GM19193 (cell line): ENCODE data around the gene CDCA4.

Experiments
- POLR2A ChIP-seq: IDR thresholded peaks from 4 replicates; pipeline ENCODE4 v1.6.1; 2011; ENCODE audit not compliant: insufficient read depth, insufficient read length; ENCODE audit errors: extremely low read depth

Gene CDCA4

DNA sequence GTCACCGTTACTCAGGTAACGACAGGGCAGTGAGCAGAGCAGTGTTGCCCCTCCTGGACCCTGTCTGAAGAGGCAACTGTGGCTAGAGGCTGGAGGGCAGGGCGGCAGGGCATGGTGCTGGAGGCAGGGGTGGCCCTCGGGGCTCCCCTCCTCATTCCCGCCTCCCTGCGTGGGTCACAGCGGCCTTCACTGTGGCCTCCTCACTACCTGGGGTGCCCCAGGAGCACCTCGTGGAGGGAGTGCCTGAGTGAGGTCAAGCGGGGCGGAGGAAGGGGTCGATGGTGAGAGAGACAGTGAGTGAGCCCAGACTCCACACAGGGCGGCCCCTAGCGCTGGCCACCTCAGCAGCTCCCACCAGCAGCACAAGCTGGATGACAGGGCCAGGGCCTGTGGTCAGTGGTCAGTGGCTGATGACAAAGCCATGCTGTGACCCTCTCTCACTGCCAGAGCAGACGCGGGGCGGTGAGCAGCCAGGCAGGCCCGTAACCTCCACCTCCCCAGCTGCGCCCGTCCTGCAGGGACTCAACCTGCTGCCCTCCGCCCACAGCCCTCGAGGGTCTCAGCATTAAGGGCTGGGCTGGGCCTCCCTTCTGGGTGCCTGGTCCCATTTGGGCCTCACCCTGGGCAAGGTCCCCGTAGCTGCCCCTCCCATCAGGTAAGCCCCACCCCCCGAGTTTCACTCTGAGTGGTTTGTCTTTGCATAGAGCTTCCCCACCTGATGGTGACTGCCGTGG is 26.6 kb upstream of the CDCA4 start:
- peak; percentile 6 for TF ChIP-seq POLR2A

DNA sequence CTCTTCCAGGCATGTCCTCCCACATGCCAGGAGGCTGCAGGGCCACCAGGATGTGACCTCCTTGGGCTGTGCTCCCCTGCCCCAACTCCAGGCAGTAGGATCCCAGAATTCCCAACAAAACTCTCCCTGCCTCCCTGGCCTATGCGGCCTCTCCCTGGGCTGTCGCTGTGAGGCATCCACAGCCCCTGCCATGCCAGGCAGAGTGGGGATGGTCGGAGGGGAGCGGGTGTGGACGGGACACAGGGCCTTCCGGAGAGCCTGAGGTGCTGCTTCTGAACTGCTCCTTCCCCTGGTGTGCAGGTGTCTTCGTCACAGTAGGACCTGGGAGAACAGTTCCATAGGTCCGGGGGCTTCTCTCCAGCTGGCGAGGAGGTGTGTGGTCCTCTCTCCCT is 26.0 kb upstream of the CDCA4 start:
- no peak for TF ChIP-seq POLR2A

DNA sequence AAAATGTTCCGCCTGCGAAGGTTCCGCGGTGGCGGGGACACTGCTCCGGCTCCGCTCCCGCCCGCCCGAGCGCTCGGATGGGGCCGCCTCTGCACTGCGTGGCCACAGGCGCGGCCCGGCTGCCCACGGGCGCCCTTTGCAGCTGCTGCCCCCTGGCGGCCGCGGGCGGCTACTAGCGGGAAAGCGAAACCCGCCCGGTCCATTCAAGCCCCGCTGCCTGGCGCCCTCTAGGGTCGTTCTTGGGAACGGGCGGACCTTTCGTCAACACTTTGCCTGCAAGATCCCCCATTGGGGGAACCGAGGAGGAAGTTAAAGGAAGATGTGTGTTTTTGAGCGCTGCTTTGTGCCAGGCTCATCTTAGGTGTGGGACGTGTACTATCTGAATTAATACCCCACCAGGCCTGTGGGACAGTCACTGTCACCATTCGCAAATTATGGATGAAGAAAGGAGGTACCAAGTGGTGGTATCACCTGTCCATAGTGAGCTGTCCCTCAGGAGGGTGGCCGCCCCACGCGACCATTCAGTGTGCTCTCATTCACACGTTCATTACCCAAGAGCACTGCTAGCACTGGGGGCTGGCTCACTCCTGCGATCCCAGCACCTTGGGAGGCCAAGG is 24.9 kb upstream of the CDCA4 start:
- peak; percentile 49 for TF ChIP-seq POLR2A

DNA sequence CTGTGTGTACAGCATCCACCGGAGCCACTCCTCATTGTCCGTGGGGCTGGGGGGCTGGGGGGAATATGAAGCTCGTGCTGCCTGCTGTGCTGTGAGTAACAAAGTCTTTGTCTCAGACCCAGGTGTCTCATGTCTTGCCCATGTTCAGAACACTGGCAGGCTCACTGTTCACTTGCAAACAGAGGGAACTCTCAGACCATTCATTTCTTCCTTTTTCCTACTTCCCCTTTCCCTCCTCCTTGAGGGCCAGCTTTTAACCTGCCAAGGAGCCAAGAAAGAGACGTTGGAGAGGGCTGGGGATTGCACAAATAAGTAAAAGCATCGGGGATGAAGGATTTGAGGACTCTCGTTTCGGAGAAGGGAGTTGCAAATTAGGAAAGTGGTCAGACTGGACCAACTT is 22.8 kb upstream of the CDCA4 start:
- no peak for TF ChIP-seq POLR2A

DNA sequence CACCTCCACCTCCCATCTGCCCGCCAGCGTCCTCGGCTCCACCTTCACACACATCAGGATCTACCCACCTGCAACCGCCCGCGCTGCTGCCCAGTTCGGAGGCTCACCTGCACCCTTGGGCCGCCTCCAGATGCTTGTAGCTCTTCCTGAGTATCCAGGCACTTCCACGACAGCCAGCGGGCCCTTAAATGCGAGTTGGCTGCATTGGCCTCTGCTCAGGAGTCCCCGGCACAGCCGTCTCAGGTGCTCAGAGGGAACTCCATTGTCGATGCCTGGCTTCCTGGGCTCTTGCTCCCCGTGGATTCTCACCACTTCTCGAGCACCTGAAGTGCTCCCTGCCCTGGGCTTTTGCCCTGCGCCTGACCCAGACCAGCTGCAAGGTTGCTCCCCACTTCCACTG is 21.9 kb upstream of the CDCA4 start:
- TF ChIP-seq POLR2A: no peak

DNA sequence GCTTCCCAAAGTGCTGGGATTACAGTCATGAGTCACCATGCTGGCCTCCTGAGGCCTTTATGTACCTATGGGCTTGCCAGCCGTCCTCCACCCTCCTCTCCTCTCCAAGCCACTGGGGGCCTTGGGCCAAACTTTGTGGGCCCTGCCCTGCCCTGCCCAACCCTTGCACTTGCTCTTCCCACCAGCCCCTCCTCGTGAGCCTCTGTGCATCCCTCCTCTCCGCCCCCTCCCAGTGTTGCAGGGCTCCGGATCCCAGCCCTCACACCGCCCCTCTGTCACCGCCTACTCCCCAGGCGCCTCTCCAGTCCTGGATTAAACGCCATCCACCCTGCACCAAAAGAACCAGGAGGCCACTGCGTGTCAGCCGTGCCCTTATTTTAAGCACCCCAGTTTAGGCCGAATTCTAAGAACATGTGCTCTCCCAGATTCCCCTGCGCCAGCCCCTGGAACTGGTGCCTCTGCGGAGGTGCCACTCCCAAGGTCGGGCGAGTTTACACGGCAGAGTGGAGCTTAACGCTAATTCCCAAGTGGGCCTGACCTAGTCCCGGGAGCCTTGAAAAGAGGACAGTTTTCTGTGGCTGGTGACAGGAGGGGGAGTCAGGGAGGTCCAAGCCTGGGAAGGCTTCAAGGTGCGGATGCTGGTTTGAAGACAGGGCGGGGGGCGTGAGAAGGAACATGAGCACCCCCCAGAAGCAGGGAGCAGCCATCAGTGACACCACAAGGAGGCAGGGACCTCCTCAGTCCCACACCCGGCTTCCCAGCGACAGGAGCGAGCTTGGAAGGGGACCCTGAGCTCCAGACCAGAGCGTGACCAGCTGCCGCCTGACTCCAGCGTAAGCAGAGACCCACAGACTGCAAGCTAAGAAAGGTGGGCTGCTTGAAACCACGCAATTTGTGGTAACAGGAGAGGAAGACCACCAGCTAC is 21.2 kb upstream of the CDCA4 start:
- TF ChIP-seq POLR2A: no peak

DNA sequence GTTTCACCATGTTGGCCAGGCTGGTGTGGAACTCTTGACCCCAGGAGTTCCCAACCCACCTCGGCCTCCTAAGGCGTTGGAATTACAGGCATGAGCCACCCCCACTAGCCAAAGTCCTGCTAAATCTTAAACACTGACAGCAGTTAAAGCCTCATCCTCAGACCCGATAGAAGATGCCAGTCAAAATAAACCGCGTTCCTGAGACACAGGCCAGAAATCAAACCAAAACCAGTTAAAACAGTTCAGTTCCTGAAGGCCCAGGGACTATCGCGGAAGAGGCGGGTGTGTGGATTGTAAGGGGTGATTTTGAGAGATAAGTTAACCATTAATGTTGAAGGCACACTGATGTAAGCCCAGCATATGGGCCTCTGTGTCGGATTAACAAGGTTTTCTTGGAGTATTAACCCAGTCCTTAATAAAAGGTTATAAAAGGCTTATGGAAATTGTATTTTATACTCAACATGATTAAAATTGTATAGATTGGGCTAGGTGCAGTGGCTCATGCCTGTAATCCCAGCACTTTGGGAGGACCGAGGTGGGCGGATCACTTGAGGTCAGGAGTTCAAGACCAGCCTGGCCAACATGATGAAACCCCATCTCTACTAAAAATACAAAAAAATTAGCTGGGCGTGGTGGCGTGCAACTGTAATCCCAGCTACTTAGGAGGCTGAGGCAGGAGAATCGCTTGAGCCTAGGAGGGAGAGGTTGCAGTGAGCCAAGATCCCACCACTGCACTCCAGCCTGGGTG is 18.7 kb upstream of the CDCA4 start:
- no peak for TF ChIP-seq POLR2A

DNA sequence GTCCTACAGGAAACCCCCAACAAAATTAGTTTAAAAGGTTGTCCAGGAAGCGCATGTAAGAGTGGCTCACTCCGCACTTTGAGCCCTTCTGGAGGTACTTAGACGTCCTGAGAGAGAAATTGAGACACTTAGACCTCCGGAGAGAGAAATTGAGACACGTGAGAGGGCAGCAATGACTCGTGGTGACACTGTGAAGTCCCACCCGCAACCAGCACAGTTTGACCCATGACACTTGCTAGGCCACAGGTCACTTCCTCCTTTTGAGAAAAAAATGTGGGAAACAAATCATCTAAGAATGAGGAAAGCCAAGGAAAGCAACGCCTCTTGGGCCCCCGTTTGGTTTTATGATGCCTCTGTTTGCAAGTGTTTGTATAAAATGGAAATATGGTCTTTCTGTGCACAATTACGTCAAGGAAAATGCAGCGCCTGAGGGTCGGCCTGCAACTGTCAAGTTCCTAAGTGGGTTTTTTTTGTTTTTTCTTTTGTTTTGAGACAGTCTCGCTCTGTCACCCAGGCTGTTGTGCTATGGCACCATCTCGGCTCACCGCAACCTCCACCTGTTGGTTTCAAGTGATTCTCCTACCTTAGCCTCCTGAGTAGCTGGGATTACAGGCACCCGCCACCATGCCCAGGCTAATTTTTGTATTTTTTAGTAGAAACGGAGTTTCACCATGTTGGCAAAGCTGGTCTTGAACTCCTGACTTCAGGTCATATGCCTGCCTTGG is 13.6 kb upstream of the CDCA4 start:
- no peak for TF ChIP-seq POLR2A

DNA sequence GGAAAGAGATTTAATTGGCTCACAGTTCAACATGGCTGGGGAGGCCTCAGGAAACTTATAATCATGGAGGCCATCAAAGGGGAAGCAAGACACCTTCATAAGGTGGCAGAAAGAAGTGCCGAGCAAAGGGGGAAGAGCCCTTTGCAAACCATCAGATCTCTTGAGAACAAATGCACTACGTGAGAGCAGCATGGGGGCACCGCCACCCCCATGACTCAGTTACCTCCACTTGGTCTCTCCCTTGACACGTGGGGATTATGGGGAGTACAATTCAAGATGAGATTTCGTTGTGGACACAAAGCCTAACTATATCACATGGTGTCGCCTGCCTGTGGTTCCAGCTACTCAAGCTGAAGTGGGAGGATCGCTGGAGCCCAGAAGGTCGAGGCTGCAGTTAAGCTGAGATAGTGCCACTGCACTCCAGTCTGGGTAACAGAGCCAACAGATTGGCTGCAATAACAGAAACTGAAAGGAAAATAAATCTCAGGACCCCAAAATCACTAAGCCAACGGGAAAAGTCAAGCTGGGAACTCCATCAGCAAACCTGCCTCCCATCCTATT is 10.0 kb upstream of the CDCA4 start:
- no peak for TF ChIP-seq POLR2A

DNA sequence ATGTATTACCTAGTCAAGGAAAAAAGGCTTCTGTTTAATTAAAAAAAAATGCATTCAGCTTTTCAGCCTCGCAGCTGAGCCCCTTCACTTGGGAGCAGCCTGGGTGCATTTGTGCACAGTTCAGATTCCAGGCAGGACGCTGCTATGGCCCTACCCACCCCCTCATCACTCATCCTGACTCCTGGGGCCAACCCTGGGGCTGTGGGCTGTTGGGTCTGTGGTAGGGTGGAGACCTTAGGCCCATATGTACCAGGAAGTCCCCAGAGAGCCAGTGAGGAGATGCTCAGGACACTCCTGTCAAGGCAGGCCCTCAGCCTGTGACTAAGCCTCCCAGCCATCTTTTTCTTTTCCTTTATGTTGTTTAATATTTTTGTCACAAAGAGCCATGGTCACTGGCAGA is 9.3 kb upstream of the CDCA4 start:
- no peak for TF ChIP-seq POLR2A

DNA sequence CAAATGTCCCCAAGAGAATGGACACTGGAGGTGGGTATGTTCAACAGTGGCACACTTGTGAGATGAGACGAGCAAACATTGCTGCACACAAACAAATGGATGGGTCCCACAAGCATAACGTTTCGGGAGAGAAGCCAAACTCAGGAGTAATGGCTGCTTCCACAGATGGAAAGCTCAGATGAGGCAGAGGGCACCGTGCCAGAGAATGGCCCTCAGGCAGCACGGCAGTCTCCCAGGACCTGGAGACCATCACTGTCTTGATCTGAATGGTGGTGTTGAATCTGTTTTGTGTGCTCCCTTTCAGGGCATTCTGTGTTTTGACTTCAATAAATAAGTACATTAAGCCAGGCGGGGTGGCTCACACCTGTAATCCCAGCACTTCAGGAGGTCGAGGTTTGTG is 8.5 kb upstream of the CDCA4 start:
- no peak for TF ChIP-seq POLR2A

DNA sequence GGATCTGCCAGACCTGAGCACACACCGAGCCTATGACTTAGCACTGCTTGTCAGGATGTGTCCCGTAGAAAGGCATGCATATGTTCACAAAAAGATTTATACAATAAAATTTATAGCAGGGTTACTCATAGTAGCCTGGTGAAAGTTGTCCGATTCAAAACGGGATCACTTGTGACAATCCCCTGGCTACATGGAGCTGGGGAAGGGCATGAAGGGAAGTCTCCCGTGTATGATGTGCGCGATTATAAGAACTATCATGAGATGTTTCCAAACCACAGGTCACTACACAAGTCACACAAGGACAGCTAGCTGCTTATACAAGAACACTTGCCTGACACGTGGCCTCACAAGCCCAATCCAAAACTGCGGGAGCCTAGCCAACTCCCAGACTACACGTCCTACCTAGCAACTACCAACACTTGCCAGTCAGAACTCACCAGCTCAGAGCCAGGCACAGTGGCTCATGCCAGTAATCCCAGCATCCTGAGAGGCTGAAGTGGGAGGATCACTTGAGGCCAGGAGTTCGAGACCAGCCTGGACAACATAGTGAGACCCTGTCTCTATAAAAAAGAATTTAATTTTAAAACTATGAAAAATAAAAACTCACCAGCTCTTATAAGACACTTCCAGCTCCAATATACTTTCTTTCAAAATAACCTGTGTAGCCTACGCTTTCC is 7.5 kb upstream of the CDCA4 start:
- TF ChIP-seq POLR2A: no peak

DNA sequence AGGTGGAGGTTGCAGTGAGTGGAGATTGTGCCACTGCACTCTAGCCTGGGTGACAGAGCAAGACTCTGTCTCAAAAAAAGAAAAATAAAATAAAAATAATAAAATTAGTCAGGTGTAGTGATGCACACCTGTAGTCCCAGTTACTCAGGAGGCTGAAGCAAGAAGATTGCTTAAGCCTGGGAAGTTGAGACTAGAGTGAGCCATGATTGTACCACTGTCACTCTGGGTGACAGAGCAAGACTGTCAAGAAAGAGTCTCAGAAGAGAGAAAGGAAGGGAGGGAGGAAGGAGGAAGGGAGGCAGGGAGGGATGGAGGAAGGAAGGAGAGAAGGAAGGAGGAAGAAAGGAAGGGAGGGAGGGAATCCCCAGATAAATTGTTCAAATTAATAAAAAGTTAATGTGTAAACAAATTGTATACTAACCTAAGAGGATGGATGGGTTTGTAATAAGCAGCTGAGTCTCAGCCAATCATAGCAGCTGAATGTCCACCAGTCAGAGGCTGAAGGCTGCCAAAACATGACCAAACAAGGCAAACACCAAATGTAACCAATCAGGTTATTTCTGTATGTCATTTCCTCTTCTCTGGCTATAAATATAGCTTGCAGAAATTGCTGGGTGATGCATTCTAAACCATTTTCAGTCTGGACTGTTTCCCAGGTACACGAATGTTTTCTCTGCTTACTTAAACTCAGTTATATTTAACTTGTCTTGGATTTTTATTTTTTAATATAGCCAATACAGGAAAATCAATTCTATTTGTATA is 6.1 kb upstream of the CDCA4 start:
- no peak for TF ChIP-seq POLR2A
